Measurements from ENCODE around the gene ARMC3. TPM values are rescaled to one million over a fixed set of nuclear protein-coding genes. Genes with fewer than 3 reads are reported as not detected.
A peak's percentile ranks its signal among the peaks of the same experiment; 100 is the strongest.
"Not testable (repeated sequence)": the region's sequence is repeated elsewhere in the genome, so short reads cannot be mapped to it uniquely, and the experiment has no call there.

Gene ARMC3
- polyA plus RNA-seq, 3 donors: not detected

- Histone ChIP-seq H3K4me2 (replicated peaks; ENCODE audit: extremely low read depth, low read length, poor library complexity, severe bottlenecking) (peak overlapping the region; percentile 76), H4K20me1 (ENCODE audit: insufficient read depth, low read length) (no peaks in the 10 kb centered on the region), H3K36me3 (replicated peaks in 1 of 2; ENCODE audit: control insufficient read depth in 1 of 2, insufficient read depth in 2 of 2, low read length in 2 of 2) (no peaks in the 10 kb centered on the region), H3K4me1 (ENCODE audit: control insufficient read depth in 1 of 2, insufficient read depth in 2 of 2, low read length in 2 of 2) (peaks cover 7 to 9% of the 10 kb centered on the region in 2 donors), H3K27ac (ENCODE audit: low read depth in 1 of 2, low read length in 2 of 2) (no peak overlapping the region), H2AFZ (ENCODE audit: insufficient read depth, low read depth, low read length, poor library complexity, severe bottlenecking) (peak overlapping the region; percentile 63), H3K79me2 (ENCODE audit: insufficient read depth, low read length) (no peaks in the 10 kb centered on the region), H3K27me3 (ENCODE audit: control insufficient read depth in 2 of 2, insufficient read depth in 2 of 2, low read length in 2 of 2) (peaks cover 4% of the 10 kb centered on the region in 2 donors), H3K4me3 (replicated peaks in 1 of 3; ENCODE audit: low read depth in 2 of 3, low read length in 3 of 3) (peak overlapping the region in 2 of 3 experiments; percentile 0 to 67), H3K9ac (ENCODE audit: insufficient read depth, low read length, poor library complexity, severe bottlenecking) (no peak overlapping the region), H3K9me3 (replicated peaks in 1 of 2; ENCODE audit: control insufficient read depth in 1 of 2, insufficient read depth in 1 of 2, low read length in 2 of 2) (no peaks in the 10 kb centered on the region)
- 62% methylated on average over 8 of the region's 9 CpGs for WGBS (ENCODE audit: insufficient coverage)
- Mint-ChIP-seq H3K27ac (no peak overlapping the region), H3K4me1 (peaks cover 6% of the 10 kb centered on the region), H3K9me3 (peaks cover 0 to 3% (median 0%) of the 10 kb centered on the region in 7 donors), H3K27me3 (ENCODE audit: low read depth in 3 of 3) (peaks cover 2 to 9% (median 2%) of the 10 kb centered on the region in 3 donors), H3K4me3 (no peak overlapping the region), H3K36me3 (no peaks in the 10 kb centered on the region)
- intact Hi-C loops (cut with micrococcal nuclease): no loop called here
- DNase-seq: no peak
- TF ChIP-seq CTCF (IDR thresholded peaks at IDR 0.05): no peak
Observed at GRCh38 chr10:22927166-22927565, 687 bp upstream of the ARMC3 start.

- intact Hi-C loops (cut with micrococcal nuclease); DNase-seq: not testable (repeated sequence)
- 100% methylated on average over 3 of the region's 4 CpGs for WGBS (ENCODE audit: insufficient coverage)
Observed at GRCh38 chr10:22929053-22929452, 1.2 kb downstream of the ARMC3 start.

More at GRCh38 chr10:22929053-22929452, 1.2 kb downstream of the ARMC3 start:
- not testable (repeated sequence) for H3K79me2 ChIP-seq (ENCODE audit: insufficient read depth, low read length); H3K36me3 Mint-ChIP-seq; H3K27ac Mint-ChIP-seq; H3K9me3 Mint-ChIP-seq; H3K27me3 ChIP-seq (ENCODE audit: control insufficient read depth in 2 of 2, insufficient read depth in 2 of 2, low read length in 2 of 2); H4K20me1 ChIP-seq (ENCODE audit: insufficient read depth, low read length); H3K27me3 Mint-ChIP-seq (ENCODE audit: low read depth in 3 of 3); H3K36me3 ChIP-seq (replicated peaks in 1 of 2; ENCODE audit: control insufficient read depth in 1 of 2, insufficient read depth in 2 of 2, low read length in 2 of 2); H2AFZ ChIP-seq (ENCODE audit: insufficient read depth, low read depth, low read length, poor library complexity, severe bottlenecking); H3K4me1 ChIP-seq (ENCODE audit: control insufficient read depth in 1 of 2, insufficient read depth in 2 of 2, low read length in 2 of 2); H3K4me3 ChIP-seq (replicated peaks in 1 of 3; ENCODE audit: low read depth in 2 of 3, low read length in 3 of 3); H3K4me3 Mint-ChIP-seq; H3K9ac ChIP-seq (ENCODE audit: insufficient read depth, low read length, poor library complexity, severe bottlenecking); H3K4me2 ChIP-seq (replicated peaks; ENCODE audit: extremely low read depth, low read length, poor library complexity, severe bottlenecking); H3K4me1 Mint-ChIP-seq; H3K9me3 ChIP-seq (replicated peaks in 1 of 2; ENCODE audit: control insufficient read depth in 1 of 2, insufficient read depth in 1 of 2, low read length in 2 of 2); H3K27ac ChIP-seq (ENCODE audit: low read depth in 1 of 2, low read length in 2 of 2)
